ENCODE results near the gene WWOX. TPM values are rescaled to one million over a fixed set of nuclear protein-coding genes. Genes with fewer than 3 reads are reported as not detected.

Gene WWOX
- total and polyA plus RNA-seq, 2 of the 8 experiments (the other 6 are each of a cell fraction or from before 2014, with no cell fraction given) = 5.4 to 16.7 TPM

DNA sequence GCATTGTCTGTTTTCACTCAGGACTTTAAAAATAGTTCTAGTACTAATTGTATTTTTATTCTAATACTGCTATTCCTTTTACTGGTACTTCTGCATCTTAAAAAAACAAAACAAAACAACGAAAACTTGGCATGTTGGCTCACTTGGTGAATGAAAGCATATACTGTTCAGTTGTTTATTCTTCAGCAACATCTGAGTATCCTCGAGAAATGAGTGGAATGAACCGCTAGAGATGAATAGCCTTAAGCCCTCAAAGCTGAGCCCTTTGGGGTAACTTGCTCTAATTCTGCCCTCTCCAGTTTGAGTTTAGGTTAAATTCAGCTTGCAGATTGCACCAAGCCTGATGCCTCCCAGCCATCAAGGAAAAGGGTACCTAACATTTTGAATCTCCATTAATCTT lies 126.5 kb downstream of the WWOX start:
- Histone ChIP-seq H3K79me1 (ENCODE audit: low read depth, low read length) (no peaks in the 10 kb centered on the region), H3K9me3 (ENCODE audit: insufficient read depth in 2 of 2, low read depth in 1 of 2, low read length in 1 of 2) (no peaks in the 10 kb centered on the region), H2BK12ac (ENCODE audit: low read depth, low read length) (no peak overlapping the region), H2BK5ac (ENCODE audit: low read depth, low read length) (no peak overlapping the region), H3K4me1 (replicated peaks in 1 of 4; ENCODE audit: control insufficient read depth in 3 of 4, insufficient read depth in 4 of 4, low read length in 3 of 4) (no peaks in the 10 kb centered on the region; a peak in 1 of 7 replicates), H2BK120ac (replicated peaks; ENCODE audit: low read depth, low read length) (no peak overlapping the region), H4K91ac (replicated peaks; ENCODE audit: insufficient read length, low read length) (no peak overlapping the region), H2AK5ac (ENCODE audit: low read depth, low read length) (no peak overlapping the region), H2AFZ (ENCODE audit: low read length) (no peak overlapping the region), H2BK15ac (ENCODE audit: low read length) (no peak overlapping the region), H3K4me3 (ENCODE audit: extremely low read depth in 1 of 4, insufficient read depth in 2 of 4, low read depth in 3 of 4, low read length in 4 of 4) (no peak overlapping the region), H4K20me1 (replicated peaks in 1 of 2; ENCODE audit: control insufficient read depth in 1 of 2, insufficient read depth in 2 of 2, low read length in 2 of 2) (no peaks in the 10 kb centered on the region), H3K18ac (ENCODE audit: extremely low read depth, low read length) (no peak overlapping the region), H2BK20ac (ENCODE audit: low read length) (no peak overlapping the region), H3K36me3 (ENCODE audit: control insufficient read depth in 2 of 4, insufficient read depth in 4 of 4, low read length in 3 of 4) (no peaks in the 10 kb centered on the region), H3K4ac (replicated peaks; ENCODE audit: insufficient read length, low read depth, low read length) (no peak overlapping the region), H3K4me2 (ENCODE audit: insufficient read depth in 1 of 2, low read depth in 2 of 2, low read length in 2 of 2) (no peak overlapping the region), H3K27ac (ENCODE audit: low read depth, low read length) (no peak overlapping the region), H3K23ac (ENCODE audit: insufficient read length) (no peak overlapping the region), H3K56ac (replicated peaks; ENCODE audit: insufficient read length, low read depth, low read length) (no peak overlapping the region), H4K5ac (ENCODE audit: insufficient read length, low read depth, low read length) (no peak overlapping the region), H3K9ac (replicated peaks in 1 of 4; ENCODE audit: extremely low read depth in 1 of 4, low read depth in 3 of 4, low read length in 3 of 4) (no peak overlapping the region), H3K14ac (ENCODE audit: insufficient read length) (no peak overlapping the region), H3K79me2 (ENCODE audit: control insufficient read depth in 1 of 2, insufficient read depth in 2 of 2, low read length in 2 of 2) (no peaks in the 10 kb centered on the region), H4K8ac (ENCODE audit: extremely low read depth, insufficient read depth, low read length) (no peak overlapping the region), H3K23me2 (ENCODE audit: low read depth, low read length) (no peaks in the 10 kb centered on the region), H3K27me3 (replicated peaks in 1 of 4; ENCODE audit: control insufficient read depth in 3 of 4, extremely low read depth in 1 of 4, insufficient read depth in 3 of 4, low read length in 3 of 4) (no peaks in the 10 kb centered on the region)
- TF ChIP-seq RFX5 (IDR thresholded peaks at IDR 0.05; ENCODE audit: borderline replicate concordance, low read depth, low read length) (no peak), USF2 (IDR thresholded peaks at IDR 0.05; ENCODE audit: low read length) (no peak), NRF1 (IDR thresholded peaks at IDR 0.05; ENCODE audit: low read depth, low read length) (no peak), BCL11A (IDR thresholded peaks at IDR 0.05; ENCODE audit: low read depth in 2 of 2, low read length in 2 of 2) (no peak), SP4 (IDR thresholded peaks at IDR 0.05; ENCODE audit: low read length) (no peak), JUN (IDR thresholded peaks at IDR 0.05; ENCODE audit: low read depth, low read length) (no peak)
- TF ChIP-seq, protein P1, sequence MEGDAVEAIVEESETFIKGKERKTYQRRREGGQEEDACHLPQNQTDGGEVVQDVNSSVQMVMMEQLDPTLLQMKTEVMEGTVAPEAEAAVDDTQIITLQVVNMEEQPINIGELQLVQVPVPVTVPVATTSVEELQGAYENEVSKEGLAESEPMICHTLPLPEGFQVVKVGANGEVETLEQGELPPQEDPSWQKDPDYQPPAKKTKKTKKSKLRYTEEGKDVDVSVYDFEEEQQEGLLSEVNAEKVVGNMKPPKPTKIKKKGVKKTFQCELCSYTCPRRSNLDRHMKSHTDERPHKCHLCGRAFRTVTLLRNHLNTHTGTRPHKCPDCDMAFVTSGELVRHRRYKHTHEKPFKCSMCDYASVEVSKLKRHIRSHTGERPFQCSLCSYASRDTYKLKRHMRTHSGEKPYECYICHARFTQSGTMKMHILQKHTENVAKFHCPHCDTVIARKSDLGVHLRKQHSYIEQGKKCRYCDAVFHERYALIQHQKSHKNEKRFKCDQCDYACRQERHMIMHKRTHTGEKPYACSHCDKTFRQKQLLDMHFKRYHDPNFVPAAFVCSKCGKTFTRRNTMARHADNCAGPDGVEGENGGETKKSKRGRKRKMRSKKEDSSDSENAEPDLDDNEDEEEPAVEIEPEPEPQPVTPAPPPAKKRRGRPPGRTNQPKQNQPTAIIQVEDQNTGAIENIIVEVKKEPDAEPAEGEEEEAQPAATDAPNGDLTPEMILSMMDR (IDR thresholded peaks at IDR 0.05; ENCODE audit: control extremely low read depth in 1 of 3, insufficient read depth in 1 of 3, low read depth in 1 of 3, low read length in 3 of 3) = no peak
- no peak for FAIRE-seq
- no peak for DNase-seq (ENCODE audit: low read depth in 1 of 2, low spot score in 2 of 2)
- 83% methylated on average over 3 of the region's 3 CpGs; no CpG with 5 or more reads in 1 of the 2 experiments for WGBS, 2 experiments (ENCODE audit: extremely low coverage in 1 of 2, insufficient coverage in 1 of 2, insufficient read length in 1 of 2, insufficient replicate concordance in 2 of 2, low coverage in 1 of 2, low lambda C conversion rate in 2 of 2, missing lambda C conversion rate in 1 of 2)
- ChIA-PET CTCF (ENCODE audit: partially characterized antibody) (interaction anchor here (0.7 to 1.0 kb wide), 2 partner anchors 233 to 638 kb away, joined by 4 read pairs; no protein-coding TSS in a partner anchor), POLR2A (ENCODE audit: partially characterized antibody) (no interaction called here)

Data from H1 (cell line).